Jurkat, Clone E6-1 (cell line): ENCODE results near the gene EBNA1BP2.
"Not testable (repeated sequence)": the region's sequence is repeated elsewhere in the genome, so short reads cannot be mapped to it uniquely, and the experiment has no call there.

Experiments
- DNase-seq: peaks from one replicate; pipeline ENCODE4 v3.0.0-alpha.2; 2011; ENCODE audit warnings: low read depth, low spot score
- H3K4me3 ChIP-seq: 2 replicates; pipeline ENCODE4 v1.5.1; 2011; ENCODE audit warnings: mild to moderate bottlenecking, low read length, control low read depth, moderate library complexity

EBNA1BP2 gene

GRCh38 chr1:43129426-43129825 is 42.7 kb downstream of the EBNA1BP2 start:
- H3K4me3 ChIP-seq: no peak overlapping the region
- no peak for DNase-seq

GRCh38 chr1:43128816-43129215 is 43.3 kb downstream of the EBNA1BP2 start:
- no peak overlapping the region for H3K4me3 ChIP-seq
- DNase-seq: no peak

GRCh38 chr1:43123031-43123430 is 49.1 kb downstream of the EBNA1BP2 start:
- no peak for DNase-seq
- no peak overlapping the region for H3K4me3 ChIP-seq

- no peak for DNase-seq
- H3K4me3 ChIP-seq: no peak overlapping the region
Measured at GRCh38 chr1:43121256-43121900, 50.7 kb downstream of the EBNA1BP2 start.

GRCh38 chr1:43119928-43120586 is 52.0 kb downstream of the EBNA1BP2 start:
- not testable (repeated sequence) for DNase-seq, H3K4me3 ChIP-seq
